ENCODE results near the gene SLC16A10.
"Not testable (repeated sequence)": the region's sequence is repeated elsewhere in the genome, so short reads cannot be mapped to it uniquely, and the experiment has no call there.

SLC16A10 gene

DNA sequence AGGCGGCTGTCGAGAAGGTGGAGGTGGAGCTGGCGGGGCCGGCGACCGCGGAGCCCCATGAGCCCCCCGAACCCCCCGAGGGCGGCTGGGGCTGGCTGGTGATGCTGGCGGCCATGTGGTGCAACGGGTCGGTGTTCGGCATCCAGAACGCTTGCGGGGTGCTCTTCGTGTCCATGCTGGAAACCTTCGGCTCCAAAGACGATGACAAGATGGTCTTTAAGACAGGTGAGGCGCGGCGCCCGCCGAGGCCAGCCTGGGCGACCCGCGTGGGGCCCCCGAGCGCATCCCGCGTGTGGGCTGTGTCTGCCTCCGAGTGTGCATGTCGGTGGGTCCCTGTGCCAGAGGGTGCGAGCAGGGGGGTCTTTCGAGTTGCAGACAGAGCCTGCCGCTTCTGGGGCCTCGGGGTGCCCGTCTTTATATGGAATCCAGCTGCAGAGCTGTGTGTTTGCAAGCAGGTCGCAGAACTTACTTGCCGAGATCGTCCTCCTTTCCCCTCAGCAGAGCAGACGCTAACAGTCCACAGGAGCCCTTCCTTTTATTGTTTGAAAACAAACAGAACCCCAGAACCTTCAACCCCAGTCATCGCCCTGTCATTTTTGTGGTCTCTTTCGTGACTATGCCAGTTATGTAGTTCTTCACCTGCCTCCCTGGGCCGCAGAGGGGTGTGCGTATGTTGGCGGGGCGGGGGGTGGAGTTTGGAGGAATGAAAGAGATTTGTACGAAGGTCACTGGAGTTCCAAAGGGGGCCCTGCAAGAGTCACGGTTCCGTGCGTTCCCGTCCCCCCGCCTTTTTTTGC is 766 bp downstream of the SLC16A10 start:
- peak; percentile 48 to 52 for DNase-seq (ENCODE audit: low read depth in 2 of 2)

DNA sequence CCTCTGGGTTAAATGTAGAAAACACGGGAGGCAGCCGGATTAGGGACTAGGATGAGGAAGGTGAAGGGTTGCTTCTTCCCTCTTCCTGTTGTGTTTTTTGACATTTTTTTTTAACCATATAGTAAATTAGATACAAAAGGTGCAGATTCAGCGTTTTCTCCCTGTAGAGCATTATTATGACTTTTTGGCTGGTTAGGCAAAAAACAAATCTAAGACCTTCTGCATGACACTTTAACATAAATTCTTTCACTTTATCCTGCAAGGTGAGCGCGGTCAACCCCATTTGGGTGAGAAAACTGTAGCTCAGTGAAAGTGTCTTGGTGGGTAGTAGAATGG is 1.3 kb downstream of the SLC16A10 start:
- DNase-seq (ENCODE audit: low read depth in 2 of 2): no peak

DNA sequence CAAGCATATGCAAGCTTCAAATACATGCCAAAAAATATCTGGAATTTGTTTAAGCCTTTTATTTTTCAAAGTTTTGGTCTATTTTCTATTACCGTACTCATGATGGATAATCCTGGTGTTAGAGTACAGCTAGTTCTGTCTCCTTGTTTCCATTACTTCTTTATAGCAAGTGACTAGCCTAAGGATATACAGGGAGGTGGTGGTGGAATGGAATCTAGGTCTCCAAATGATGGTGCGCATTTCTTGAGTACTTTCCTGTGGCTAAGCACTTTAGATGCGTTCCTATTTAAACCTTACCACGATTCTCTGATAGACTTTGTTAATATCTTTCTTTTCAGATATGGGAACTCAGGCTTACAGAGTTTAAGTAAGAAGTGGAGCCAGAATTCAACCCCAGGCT is 3.5 kb downstream of the SLC16A10 start:
- DNase-seq (ENCODE audit: low read depth in 2 of 2): no peak

DNA sequence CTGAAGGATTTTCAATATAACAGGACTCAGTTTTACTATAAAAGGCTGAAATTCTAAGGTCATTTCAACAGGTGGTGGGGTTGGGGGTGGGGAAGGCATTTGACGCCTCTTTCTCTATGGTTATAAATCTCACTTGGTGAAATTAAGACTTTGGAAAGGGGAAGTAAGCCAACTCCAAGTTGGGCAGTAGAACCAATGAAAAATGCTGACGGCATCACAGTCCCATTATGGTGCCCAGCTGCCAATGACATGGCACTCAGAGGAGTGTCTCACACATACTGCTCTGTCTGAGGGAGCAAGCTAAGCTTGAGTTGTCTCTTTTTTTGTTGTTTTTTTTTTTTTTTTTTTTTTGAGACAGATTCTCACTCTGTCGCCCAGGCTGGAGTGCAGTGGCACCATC is 4.7 kb downstream of the SLC16A10 start:
- DNase-seq (ENCODE audit: low read depth in 2 of 2): no peak

DNA sequence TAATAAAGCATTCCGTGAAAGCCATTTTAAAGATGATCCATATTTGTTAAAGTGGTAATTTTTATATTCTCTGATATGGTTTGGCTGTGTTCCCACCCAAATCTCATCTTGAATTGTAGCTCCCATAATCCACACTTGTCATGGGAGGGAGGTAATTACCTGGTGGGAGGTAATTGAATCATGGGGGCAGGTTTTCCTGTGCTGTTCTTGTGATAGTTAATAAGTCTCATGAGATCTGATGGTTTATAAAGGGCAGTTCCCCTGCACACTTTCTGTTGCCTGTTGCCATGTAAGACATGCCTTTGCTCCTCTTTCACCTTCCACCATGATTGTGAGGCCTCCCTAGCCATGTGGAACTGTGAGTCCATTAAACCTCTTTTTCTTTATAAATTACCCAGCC is 8.2 kb downstream of the SLC16A10 start:
- not testable (repeated sequence) for DNase-seq (ENCODE audit: low read depth in 2 of 2)

DNA sequence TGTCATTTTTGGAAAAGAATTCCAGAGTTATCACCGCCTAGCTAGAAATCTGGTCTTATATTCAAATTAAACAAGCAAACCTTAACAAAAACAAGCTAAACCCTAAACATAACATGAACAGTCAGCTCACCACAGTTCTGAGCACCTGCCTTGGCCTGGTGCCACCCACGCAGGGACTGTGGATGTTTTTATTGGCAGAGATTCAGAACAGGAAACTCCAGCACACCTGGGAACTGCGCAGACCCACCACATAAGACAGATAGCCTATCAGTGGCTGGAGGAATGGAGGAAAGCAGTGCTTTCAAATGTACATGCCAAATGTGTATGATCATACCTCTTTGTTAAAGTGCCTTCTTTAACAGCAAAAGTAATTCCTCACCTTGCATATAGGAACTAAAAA is 8.9 kb downstream of the SLC16A10 start:
- DNase-seq (ENCODE audit: low read depth in 2 of 2): peak; percentile 12 to 23

DNA sequence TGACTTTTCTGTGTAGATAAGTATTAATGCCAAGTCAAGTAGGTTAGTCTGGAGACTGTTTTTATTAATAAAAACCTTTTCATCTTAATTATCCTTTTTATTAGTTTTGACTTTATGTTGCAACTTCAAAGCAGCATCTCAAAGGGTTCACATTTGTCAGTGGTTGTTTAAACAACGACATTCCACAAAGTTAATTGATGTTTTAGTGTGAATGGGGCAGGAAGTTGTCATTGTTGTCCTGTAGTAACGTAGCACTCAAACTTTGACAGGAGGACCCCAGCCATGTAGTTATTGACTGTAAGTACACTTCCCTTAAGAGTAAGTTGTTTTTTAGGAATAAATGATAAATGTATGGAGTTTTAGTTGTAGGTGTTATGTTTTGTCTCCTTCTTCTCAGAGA is 11.3 kb downstream of the SLC16A10 start:
- no peak for DNase-seq (ENCODE audit: low read depth in 2 of 2)

DNA sequence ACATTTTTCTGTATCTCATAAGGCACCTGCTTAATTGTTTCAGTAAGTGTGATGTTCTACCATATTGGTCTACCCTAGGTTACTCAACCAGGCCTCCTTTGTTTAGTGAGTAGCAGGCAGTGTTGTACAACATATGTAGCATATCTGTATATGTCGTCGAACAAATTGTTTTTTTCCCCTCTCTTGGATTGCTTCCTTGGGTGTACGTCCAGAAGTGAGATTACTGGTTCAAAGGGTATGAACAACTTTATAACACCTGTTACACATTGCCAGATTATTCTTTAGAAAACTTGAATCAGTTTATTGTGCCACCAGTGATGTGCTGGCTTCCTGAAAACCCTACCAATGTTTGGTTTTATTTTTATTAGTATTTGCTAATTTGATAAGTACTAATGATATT is 14.7 kb downstream of the SLC16A10 start:
- no peak for DNase-seq (ENCODE audit: low read depth in 2 of 2)

DNA sequence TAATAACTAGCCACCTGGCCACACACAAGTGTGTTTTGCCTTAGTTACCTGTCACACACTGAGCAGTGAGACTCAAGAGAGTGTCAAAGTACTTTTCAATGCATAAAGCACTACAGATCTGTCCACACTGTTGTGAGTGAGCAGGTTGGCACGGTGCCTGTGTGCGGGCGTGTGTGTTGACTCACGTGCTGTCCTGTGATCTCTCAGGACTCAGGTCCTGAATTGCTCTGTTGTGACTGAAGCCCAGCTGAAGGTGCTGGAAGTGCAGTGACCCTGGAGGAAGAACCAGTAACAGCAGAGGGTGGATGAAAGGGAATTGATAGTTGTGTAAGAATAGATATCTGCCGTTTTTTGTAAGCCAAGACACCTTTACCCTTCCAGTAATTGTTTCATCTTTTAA is 18.3 kb downstream of the SLC16A10 start:
- DNase-seq (ENCODE audit: low read depth in 2 of 2): peak in 1 of 2 donors; percentile 17

DNA sequence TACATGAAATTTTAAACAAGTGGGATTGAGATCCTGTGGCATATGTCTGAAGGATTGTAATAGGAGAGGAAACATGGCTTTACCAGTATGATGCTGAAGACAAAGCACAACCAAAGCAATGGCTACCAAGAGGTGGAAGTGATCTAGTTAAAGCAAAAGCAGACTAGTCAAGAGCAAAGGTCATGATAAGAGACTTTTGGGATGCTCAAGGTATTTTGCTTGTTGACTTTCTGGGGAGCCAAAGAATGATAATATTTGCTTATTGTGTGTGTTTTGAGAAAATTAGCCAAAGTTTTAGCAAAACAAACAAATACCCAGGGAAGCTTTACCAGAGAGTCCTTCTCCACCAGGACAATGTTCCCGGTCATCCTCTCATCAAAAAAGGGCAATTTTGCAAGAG is 20.3 kb downstream of the SLC16A10 start:
- DNase-seq (ENCODE audit: low read depth in 2 of 2): no peak

DNA sequence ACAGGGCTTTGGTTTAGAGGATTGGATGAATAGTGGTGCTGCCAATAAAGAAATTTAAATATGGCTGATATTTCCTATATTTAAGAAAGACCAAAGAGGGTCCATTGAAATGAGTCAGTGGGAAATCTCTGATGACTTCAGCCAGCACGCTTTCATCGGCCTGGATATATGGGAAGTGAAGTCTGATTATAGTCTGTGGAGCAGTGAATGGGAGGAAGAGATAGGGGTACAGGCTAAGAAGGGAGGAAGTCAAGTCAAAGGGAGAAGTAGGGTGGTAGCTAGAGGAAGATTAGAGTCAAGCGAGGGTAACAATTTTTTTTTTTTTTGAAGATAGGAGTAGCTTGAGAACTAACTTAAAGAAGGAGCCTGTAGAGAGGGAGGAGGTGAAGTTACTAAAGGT is 22.7 kb downstream of the SLC16A10 start:
- DNase-seq (ENCODE audit: low read depth in 2 of 2): no peak

DNA sequence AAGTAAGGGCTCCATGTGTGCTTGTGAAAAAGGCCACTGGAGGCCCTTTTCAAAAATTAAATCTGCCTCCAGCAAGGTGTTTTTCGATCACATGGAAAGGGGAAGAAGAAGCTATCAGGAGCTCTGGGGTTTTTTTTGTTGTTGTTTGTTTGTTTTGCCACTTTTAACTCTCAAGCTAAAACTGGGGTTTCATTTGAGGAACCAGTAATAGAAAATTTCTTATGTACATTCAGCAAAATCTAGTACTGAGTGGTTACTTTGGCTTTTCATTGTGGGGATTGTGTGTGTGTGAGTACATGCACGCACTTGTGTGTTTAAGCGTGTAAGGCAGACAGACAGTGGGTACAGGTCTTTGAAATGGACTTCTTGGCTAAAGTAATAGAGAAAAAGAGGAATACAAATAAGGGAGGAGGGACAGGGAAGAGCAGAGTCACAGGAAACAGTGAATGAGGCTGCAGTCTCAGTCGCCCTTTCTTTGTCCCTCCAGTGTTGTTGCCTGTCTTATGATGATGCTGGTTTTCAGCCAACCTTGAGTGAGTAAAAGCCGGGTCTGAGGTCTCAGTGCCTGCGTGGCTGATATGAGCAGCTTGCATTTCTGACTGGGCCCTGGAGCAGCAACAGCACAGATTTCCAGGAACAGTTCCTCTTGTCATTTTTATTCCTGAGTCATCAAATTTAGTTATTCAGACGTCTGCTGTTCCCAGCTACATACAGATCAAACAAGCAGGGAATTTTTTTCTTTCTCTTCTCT is 26.2 kb downstream of the SLC16A10 start:
- DNase-seq (ENCODE audit: low read depth in 2 of 2): peak; percentile 29

DNA sequence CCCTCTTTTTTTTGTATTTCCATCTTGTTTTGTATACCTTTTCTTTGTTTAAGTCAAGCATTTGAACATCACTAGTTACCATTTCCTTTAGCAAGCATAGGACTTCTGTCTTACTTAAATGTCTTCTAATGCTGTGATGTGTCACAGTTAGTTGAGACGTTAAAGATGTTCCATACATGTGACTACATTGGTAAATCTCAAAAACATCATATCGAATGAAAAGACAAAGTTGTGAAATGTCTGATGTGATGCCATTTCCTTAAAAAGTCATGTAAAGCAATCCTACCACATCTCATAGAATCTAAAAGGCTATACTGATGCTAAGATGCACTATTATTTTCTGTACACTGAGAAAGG is 26.8 kb downstream of the SLC16A10 start:
- no peak for DNase-seq (ENCODE audit: low read depth in 2 of 2)

DNA sequence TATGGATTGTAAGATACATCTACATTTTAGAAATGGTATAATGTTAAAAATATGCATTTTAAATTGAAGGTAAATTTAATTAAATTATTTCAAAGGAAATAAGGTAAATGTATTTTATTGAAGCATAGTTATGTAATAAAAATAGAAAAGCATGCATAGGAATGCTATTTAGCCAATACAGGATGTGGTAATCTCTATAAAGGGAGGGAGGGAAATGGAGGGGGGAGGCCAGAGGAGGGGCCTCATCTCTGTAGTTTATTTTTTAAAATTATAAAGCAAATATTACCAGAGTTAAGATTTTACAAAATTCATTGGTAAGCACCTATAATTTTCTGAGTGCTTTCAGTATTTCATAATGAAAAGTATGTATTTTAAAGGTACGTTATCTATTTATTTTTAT is 27.2 kb downstream of the SLC16A10 start:
- no peak for DNase-seq (ENCODE audit: low read depth in 2 of 2)

DNA sequence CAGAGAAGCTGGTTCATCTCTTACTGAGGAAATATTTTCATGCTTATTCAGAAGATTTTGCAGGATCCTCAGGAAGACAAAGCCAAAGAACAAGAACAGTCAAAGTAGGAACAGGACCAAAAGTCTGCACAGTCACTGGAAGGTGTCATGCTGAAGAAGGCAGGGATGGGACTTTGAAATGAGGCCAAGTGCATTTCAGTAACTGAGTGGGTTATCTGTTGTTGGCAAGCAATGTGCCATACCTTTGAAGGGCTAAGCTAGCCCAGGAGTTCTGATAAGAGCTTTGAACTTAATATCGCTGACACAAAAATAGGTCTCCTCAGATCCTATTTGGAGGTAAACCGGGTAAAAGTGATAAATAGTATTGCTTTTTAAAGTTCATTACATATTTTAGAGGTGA is 31.5 kb downstream of the SLC16A10 start:
- no peak for DNase-seq (ENCODE audit: low read depth in 2 of 2)

DNA sequence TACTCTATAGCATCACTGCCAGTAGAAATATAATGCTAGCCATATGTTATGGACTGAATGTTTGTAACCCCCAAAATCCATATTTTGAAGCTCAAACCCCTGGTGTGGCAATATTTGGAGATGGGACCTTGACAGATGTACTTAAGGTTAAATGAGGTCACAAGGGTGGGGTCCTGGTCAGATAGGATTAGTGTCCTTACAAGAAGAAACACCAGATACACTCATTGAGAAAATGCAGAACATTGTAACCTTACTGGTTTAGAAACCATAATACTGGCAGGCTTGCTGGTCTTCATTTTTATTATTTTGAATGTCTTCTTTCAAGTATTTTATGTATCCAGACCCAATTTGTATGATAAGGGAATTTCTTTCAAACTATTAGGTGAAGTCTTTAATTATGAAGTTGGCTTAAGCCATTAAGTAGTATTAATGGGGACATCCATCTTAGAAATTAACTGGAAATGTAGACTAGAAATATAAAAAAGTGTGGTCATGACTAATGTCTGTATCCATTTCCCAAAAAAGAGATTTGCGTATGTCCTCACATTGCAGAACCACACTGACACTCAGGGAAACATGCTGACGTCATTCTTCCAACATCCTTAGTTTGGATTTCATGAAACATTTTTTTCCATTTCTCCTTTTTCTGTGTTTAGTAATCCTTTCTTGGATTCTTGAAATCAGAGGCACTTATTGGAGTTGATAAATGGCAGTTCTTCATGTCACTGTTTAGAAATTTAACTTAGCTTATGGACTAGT is 32.4 kb downstream of the SLC16A10 start:
- DNase-seq (ENCODE audit: low read depth in 2 of 2): no peak

DNA sequence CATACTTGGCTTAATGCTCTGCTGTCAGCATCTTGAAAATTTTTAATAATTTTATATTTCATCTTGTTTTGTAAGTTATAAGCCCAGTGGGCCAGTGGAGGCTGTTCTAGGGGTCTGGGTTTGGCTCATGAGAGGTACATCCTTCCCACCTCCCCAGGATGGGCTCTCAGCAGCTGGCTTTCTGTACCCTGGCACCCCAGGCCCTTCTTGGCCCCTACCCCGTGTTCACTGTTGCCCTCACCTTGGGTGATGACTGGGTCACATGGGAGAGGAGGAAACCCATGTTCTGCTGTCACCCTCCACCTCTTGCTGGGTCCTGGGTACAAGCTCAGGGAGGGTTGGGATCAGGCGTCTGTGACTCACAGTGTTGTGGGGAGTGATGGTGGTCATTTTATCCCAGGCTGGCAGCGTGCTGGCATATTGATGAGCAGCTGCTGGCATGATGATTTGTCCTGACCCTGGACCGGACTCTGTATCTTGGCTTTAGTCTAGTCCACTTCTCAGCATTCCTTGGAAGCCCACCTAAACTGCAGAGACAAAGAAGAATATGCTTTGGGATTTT is 34.6 kb downstream of the SLC16A10 start:
- no peak for DNase-seq (ENCODE audit: low read depth in 2 of 2)

DNA sequence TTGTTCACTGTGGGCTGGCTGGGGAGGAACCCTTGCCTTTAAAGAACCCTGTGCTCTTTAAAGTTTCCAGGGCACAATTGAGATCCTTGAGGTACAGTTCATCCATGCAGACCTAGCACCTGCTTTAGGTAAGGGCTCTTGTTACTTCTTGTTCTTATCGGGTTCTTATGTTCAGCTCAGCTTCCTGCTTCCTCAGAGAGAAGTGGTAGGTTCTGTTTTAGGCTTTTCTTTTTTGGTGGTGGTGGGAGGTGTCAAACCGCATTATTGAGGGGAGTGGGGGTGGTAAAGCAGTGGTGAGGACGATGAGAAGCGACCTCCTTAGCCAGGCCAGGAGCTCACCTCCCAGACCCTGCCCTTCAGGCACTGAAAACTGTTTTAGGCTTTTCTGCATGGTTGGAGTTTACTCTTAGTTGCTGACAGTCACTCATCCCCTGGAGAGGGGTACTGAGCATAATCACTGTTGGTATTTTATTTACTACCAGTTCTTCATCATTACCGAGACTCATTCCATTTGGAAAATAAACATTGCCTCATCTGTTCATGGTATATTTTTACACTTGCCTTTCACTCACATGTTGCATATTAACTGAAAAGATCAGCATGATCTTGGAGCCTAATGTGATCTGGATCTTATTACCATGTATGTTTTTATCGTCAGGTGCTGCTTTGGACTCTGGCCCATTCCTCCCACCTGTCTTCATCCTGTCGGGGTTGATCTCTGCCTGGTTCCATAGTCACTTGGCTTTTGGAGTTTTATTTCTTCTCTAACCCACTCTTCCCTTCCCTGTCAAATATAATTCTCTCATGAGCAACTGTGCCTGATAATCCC is 35.4 kb downstream of the SLC16A10 start:
- no peak for DNase-seq (ENCODE audit: low read depth in 2 of 2)

DNA sequence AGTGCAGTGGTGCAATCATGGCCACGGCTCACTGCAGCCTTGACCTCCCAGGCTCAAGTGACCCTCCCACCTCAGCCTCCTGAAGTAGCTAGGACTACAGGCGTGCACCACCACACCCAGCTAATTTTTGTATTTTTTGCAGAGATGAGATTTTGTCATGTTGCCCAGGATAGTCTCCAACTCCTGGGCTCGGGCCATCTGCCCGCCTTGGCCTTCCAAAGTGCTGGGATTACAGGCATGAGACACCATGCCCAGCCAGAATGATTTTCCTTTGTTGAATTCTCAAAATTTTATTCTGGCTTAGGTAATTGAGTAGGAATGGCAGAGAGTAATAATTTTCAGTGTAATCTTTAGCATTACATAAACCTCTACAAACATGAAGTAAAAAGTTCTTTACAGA is 37.1 kb downstream of the SLC16A10 start:
- no peak for DNase-seq (ENCODE audit: low read depth in 2 of 2)

DNA sequence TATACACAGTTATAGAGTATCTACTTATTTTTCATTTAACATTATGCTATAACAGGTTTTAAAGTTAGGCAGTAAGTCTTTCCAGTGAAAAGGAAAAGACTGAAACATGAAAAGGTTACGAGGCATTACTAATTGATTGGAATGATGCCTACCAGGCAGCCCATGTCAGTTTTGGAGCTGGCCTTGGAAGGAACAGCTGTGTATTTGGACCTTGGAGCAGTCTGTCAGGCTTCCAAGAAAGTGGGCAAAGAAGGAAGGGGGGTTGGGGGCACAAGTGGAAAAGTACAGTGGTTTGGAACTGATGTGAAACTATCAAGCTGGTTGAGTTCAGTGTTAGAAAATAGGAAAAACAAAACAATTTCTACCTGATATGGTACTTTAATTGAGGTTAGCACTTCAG is 41.7 kb downstream of the SLC16A10 start:
- no peak for DNase-seq (ENCODE audit: low read depth in 2 of 2)

DNA sequence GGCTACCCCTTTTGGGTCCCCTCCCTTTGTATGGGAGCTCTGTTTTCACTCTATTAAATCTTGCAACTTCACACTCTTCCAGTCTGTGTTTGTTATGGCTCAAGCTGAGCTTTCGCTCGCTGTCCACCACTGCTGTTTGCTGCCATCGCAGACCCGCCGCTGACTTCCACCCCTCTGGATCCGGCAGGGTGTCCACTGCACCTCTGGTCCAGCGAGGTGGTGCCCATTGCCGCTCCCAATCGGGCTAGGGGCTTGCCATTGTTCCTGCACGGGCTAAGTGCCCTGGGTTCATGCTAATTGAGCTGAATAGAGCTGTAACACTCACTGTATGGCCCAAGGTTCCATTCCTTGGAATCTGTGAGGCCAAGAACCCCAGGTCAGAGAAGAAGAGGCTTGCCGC is 43.7 kb downstream of the SLC16A10 start:
- DNase-seq (ENCODE audit: low read depth in 2 of 2): not testable (repeated sequence)

DNA sequence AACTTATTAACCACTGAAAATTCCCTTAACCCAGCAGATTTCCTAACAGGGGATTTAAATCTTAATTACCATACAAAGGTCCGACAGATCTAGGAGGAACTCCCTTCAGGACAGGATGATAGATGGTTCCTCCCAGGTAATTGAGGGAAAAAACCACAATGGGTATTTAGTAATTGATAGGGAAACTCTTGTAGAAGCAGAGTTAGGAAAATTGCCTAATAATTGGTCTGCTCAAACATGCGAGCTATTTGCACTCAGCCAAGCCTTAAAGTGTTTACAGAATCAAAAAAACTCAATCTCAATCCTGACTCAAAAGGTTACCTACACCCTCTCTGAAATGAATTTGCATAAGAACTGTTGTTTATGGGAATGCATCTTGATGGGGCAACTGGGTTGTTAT is 45.4 kb downstream of the SLC16A10 start:
- DNase-seq (ENCODE audit: low read depth in 2 of 2): not testable (repeated sequence)
